SH-SY5Y (cell line): ENCODE measurements around the gene UVRAG.

Experiments
- GATA2 ChIP-seq: IDR thresholded peaks from 2 replicates; pipeline ENCODE4 v1.6.1; 2011; ENCODE audit warnings: mild to moderate bottlenecking, low read depth, low read length
- GATA3 ChIP-seq: IDR thresholded peaks from 2 replicates; pipeline ENCODE4 v1.6.1; 2011; ENCODE audit warnings: low read depth, mild to moderate bottlenecking, low read length, moderate library complexity

DNA sequence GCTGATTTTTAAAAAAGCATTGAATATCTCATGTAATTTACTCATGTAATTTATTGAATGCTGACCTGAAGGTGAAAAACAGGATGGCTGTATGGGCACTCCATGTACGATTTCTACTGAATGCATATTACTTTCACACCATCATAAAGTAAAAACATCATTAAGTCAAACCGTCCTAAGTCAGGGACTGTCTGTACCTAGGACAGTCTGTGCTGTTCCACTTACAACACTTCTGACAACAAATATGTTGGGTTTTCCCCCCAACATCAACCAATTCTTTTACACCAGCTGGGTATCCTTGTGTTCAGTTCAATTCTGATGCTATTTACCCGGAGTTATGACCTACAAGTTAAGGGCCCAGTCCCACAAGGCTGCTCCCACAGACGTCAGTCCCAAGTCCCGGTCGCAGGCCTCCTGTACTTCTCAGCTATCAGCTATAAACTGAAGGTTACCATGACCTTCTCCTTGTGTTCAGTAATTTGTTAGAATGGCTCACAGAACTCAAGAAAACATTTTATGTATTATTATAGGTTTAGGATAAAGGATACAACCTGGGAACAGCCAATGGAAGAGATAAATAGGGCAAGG is 17.0 kb downstream of the UVRAG start:
- TF ChIP-seq GATA2 (no peak), GATA3 (no peak)
